GM19023 (cell line): ENCODE data around the gene FARP2.
"Not testable (repeated sequence)": the region's sequence is repeated elsewhere in the genome, so short reads cannot be mapped to it uniquely, and the experiment has no call there.

ENCODE experiments used
- ATAC-seq: cut with Tn5 transposase; IDR thresholded peaks from one replicate; pipeline ENCODE4 v1.9.1; 2021; ENCODE audit warnings: mild to moderate bottlenecking, moderate library complexity; ENCODE audit not compliant: unreplicated experiment

Gene FARP2

GRCh38 chr2:241498115-241499070, 142.3 kb downstream of the FARP2 start:
- no peak for ATAC-seq

GRCh38 chr2:241499146-241499965, 143.3 kb downstream of the FARP2 start:
- ATAC-seq = no peak

GRCh38 chr2:241500016-241500415, 143.9 kb downstream of the FARP2 start:
- ATAC-seq = no peak

DNA sequence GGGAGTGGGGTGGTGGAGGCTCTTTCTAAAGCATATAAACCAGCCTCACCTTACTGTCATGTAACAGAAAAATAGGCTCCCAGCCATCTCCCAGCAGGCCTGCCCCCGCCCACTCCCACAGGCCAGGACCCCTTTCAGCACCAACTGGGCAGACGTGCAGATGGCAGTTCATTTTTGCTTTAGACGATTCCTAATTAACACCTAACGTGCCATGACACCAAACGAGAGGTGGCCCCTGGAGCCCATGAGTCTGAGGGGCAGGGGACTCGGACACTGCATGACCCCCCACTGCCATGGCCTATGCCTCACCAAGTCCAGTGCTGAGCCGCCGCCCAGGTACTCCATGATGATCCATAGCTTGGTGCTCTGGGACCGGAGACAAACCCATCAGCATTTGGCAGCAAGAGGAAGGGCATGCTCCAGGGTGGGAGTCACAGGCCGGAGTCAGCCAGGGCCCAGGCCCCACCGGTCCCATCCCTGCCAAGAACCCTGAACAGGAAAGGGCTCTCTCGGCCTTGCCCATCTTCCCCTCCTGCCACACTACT, 144.4 kb downstream of the FARP2 start:
- ATAC-seq = no peak

GRCh38 chr2:241501099-241501541, 145.0 kb downstream of the FARP2 start:
- no peak for ATAC-seq

DNA sequence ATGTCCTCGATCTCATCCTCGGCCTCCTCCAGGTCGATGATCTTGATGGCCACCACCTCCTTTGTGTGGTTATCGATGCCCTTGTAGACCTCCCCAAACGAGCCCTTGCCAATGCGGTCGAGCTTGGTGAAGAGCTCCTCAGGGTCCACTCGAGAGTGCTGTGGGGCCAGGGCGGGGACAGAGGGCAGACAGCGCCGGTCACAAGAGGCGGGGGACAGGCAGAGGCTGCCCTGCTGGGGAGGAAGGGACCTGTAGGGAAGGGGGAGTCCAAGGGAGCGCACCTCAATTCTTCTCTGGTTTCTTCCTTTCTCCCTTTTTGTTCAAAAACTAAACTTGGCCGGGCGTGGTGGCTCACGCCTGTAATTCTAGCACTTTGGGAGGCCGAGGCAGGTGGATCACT, 145.5 kb downstream of the FARP2 start:
- no peak for ATAC-seq

DNA sequence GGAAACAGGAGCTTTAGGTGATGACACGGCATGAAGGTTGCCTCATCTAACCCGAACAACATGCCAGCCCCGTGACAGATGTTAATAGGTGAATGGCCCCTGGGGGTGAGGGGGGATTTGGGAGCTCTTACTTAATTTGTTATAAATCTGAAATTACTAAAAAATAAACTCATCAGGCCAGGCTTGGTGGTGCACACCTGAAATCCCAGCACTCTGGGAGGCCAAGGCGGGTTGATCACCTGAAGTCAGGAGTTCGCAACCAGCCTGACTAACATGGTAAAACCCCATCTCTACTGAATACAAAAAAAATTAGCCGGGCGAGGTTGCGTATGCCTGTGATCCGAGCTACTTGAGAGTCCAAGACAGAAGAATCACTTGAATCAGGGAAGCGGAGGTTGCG, 146.2 kb downstream of the FARP2 start:
- ATAC-seq = no peak

DNA sequence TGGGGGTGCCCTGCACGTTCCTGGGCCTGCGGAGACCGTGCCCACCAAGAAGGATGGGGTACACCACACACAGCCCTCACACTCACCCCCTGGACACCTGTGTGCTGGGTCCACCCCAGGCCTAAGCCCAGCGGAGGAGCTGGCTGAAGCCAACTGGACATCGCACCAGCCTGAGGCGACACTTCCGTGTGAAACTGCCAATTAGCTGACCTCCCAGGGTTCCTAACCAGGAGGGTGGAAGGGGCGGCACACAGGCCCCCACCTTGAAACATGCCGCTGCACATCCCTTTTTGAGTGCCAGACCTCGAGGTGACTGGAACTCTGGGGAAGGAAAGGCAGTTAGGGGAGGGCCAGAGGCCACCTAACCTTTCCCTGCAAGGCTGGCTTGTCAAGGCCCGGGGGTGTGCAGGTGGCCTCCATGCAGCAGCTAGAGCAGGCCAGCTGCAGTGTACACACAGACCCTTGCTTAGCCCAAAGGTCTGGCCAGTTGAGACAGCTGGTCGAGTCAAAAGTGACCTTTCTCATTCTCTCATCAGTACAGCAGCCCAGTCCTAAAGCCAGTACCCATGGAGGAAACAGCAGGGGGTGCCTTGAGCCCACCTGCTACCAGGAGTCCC, 147.8 kb downstream of the FARP2 start:
- no peak for ATAC-seq

DNA sequence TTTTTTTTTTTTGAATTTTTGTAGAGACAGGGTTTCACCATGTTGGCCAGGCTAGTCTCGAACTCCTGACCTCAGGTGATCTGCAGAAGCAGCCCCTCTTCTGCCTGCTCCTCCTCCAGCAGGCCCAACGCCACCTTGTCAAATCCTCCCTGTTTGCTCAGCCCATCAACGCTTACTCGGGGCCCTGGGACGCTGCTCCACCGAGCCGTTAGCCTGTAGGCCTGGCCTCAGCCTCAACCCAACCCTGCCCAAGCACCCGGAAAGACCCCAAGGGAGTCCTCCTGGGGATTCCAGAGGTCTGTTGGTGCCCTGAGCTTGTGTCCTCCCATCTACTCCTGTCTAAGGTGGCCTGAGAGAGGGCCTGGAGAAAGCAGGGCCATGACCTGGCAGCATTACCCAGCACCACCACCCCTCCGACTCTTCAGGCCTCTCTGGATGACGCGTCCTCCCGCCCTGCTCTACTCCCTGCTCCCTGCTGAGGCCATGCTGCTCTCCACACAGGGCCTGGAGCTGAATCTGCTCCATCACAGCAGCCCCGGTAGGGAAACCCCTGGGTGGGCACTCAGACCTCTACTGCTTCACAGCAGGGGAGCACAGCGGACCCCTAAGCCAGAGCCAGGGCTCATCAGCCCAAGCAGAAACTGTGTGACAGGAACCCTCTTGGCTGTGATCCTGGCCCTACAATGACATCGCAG, 149.1 kb downstream of the FARP2 start:
- no peak for ATAC-seq

GRCh38 chr2:241505781-241506201, 149.7 kb downstream of the FARP2 start:
- no peak for ATAC-seq

- not testable (repeated sequence) for ATAC-seq
Measured at GRCh38 chr2:241506317-241506716, 150.2 kb downstream of the FARP2 start.

GRCh38 chr2:241506793-241507429, 150.8 kb downstream of the FARP2 start:
- no peak for ATAC-seq

DNA sequence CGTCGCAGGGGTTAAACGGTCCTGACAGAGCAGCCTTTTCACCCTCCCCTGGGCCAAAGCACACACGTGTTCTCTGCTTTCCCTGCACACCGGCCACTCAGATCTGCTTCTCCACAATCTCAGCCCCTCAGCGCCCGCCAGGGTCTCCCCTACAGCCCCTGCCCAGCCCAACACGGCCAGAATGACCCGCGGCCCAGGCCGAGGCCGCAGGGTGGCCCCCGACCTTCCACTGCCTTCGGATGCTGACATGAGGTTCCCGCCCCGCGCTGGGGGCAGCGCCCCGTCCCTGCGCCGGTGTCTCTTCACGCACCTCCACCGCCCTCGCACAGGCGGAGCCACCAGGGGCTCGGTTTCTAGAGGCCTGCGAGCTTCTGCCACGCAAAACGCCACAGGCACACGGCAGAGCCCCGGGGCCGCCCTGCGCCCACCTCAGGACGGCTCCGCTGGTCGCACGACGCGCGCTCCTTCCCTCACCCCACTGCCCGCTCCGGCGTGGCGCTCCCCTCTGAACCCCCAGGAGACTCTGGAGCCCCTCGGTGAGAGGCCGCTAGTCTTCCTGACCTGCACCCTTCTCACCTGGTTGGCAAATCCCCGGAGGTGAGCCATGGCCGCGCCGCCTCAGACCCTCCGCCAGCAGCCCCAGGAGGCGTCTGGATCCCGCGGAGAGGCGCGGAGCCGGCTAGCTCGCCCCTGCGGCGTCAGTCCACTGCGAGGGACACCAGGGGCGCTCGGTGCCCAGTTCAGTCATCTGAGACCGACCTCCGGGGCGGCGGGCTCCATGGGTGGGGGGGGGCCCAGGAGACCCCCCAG, 151.6 kb downstream of the FARP2 start:
- peak; percentile 19 for ATAC-seq

GRCh38 chr2:241508240-241509154, 152.4 kb downstream of the FARP2 start, which contains the start of gene STK25:
TSS of gene STK25 (minus strand) at chr2:241508584. CDS start at chr2:241508035, 549 bp downstream.
- ATAC-seq = peak; percentile 92

- no peak for ATAC-seq
Measured at GRCh38 chr2:241509155-241509784, 153.2 kb downstream of the FARP2 start.

- no peak for ATAC-seq
Measured at GRCh38 chr2:241511091-241511741, 155.1 kb downstream of the FARP2 start.

DNA sequence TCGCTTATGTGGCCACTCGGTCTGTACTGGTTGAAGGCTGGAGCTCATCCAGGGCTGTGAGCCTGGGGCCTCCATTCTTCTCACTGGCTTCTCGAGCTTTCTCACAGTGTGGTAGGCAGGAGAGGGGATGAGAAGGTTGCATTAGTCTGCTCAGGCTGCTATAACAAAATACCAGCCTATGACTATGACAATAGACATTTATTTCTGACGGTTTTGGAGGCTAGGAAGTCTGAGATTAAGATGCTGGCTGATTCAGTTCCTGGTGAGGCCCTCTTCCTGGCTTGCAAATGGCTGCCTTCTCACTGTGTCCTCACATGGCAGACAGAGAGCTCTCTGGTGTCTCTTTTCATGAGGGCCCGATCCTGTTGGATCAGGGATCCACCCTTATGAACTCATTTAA, 158.5 kb downstream of the FARP2 start:
- ATAC-seq = no peak
